Heart left ventricle (tissue), 13 donors: ENCODE measurements around the gene AKAP6.

ENCODE experiments used
- CTCF ChIP-seq, 12 donors: fragments of 200-600 bp; sonication (generic) in 4 of 12; IDR thresholded peaks; one replicate each; pipeline versions ENCODE4 v1.5.0 to v1.8.0; 2018 to 2022; ENCODE audit warnings: antibody characterized with exemption in 12 of 12, mild to moderate bottlenecking in 5 of 12
- POLR2A ChIP-seq, 2 donors: fragments of 450-650 bp; IDR thresholded peaks; one replicate each; pipeline ENCODE4 v1.6.1; 2017; ENCODE audit warnings: antibody characterized with exemption in 2 of 2, mild to moderate bottlenecking in 2 of 2, moderate library complexity in 2 of 2
- donor health status: ischemic (EF 13 %, LVEDD 7.1; RV severe dilation, severe dysfunction).
- donor health status: DM: no; HTN: yes; CAD: no.
- donor health status: DM: no; HTN: no; CAD: no.
- donor health status: ischemic (EF 25% LVEDD 6.9; RV normal size, moderate dysfunction).
- donor health status: ischemic (EF 25% LVEDD 5.7; RV mildly dilated, moderate dysfunction).
- donor health status: ischemic (EF 35%, LVEDD 5.7; RV mildly dilated, moderate dysfunction).
- donor health status: nonischemic (EF 11% LVEDD 7.7; RV severe dilation, severe dysfunction).
- donor health status: DM: yes; HTN: yes; CAD: no.
- donor health status: PGD.
- donor health status: ischemic (EF 29% LVEDD 5.4; RV normal size, mild dysfunction).
- donor health status: nonischemic (EF 23%, LVEDD 6.1; RV moderate dilation, normal function).

GRCh38 chr14:32435411-32435810 is 106.3 kb downstream of the AKAP6 start:
- TF ChIP-seq CTCF (IDR thresholded peaks at IDR 0.05) = no peak
- no peak for TF ChIP-seq POLR2A (IDR thresholded peaks at IDR 0.05)
